ENCODE data around the gene C19orf85.
A peak's percentile ranks its signal among the peaks of the same experiment; 100 is the strongest.

Gene C19orf85

DNA sequence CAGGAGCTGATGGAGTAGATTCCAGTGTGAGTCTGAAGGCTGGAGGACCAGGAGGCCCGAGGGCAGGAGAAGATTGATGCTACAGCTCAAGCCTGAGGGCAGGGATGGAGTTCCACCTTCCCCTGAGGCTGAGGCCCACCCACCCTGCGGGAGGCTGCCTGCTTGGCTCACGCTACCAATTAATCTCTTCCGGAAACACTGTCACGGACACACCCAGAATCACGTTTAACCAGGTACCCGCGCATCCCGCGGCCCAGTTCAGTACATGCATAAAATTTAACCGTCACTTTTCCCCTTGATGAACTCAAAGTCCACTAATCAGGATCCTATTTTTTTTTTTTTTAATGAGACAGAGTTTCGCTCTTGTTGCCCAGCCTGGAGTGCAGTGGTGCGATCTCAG, 6.7 kb upstream of the C19orf85 start (continued):
- no peak for TF ChIP-seq PRDM2 (tag by site-specific recombination; IDR thresholded peaks at IDR 0.05; ENCODE audit: borderline replicate concordance)
- TF ChIP-seq ZNF585B (tag by site-specific recombination; IDR thresholded peaks at IDR 0.05) = no peak
- TF ChIP-seq ZNF366 (tag by site-specific recombination; conservative IDR thresholded peaks at IDR 0.05) = no peak
- TF ChIP-seq OSR2 (tag by site-specific recombination; IDR thresholded peaks at IDR 0.05) = no peak
- TF ChIP-seq, protein P1, sequence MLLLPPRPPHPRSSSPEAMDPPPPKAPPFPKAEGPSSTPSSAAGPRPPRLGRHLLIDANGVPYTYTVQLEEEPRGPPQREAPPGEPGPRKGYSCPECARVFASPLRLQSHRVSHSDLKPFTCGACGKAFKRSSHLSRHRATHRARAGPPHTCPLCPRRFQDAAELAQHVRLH (tag by site-specific recombination; IDR thresholded peaks at IDR 0.05) = no peak
- no peak for TF ChIP-seq ZBTB21 (tag by site-specific recombination; IDR thresholded peaks at IDR 0.05)
- no peak for TF ChIP-seq TRIM28 (IDR thresholded peaks at IDR 0.05; ENCODE audit: borderline replicate concordance, low read length)

DNA sequence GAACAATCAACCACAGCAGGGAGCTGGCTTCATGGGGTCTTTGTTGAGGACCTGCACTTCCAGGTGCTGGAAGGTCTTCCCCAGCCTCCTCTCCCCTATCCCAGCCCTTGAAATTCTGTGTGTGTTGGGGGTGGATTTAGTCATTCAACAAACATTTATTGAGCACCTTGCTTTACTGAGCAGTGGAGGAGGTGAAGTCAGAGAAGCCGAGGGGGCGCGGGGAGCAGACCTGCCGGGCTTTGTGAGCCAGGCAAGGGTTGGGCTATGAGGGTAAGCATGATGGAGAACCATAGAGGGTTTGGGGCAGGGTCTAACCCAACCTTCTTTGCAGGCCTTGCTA, 3.5 kb upstream of the C19orf85 start:
- Histone ChIP-seq H3K36me3 (ENCODE audit: control insufficient read depth in 2 of 2, insufficient read depth in 1 of 2, low read length in 2 of 2) (no peaks in the 10 kb centered on the region), H3K27ac (ENCODE audit: extremely low read depth, low read depth, low read length) (no peak overlapping the region), H3K9me3 (ENCODE audit: control insufficient read depth, insufficient read depth, low read depth, low read length) (no peaks in the 10 kb centered on the region), H3K4me1 (ENCODE audit: control insufficient read depth, insufficient read depth, low read length) (no peaks in the 10 kb centered on the region), H3K4me3 (ENCODE audit: low read depth, low read length) (no peak overlapping the region)
- ChIA-PET POLR2A (interaction anchor here (0.8 to 2.1 kb wide), 4 partner anchors 8 to 60 kb away, joined by 3 to 5 read pairs (median 4); partner anchors contain the start of genes UBE2S and ZNF628), CTCF (interaction anchor here (0.5 to 5.1 kb wide), 52 partner anchors 9 to 486 kb away, joined by 3 to 152 read pairs (median 6); partner anchors contain the start of genes NAT14, U2AF2, ZNF524 and ZNF628)
- TF ChIP-seq ZNF629 (tag by site-specific recombination; IDR thresholded peaks at IDR 0.05) (0 out of 2 replicates have a peak, but pooled peaks have one; percentile 13), ZNF837 (tag by site-specific recombination; IDR thresholded peaks at IDR 0.05) (no peak), ZBTB44 (tag by site-specific recombination; IDR thresholded peaks at IDR 0.05) (no peak), ZNF335 (tag by site-specific recombination; conservative IDR thresholded peaks at IDR 0.05) (peak; percentile 58), ZNF157 (tag by site-specific recombination; IDR thresholded peaks at IDR 0.05) (no peak), KLF10 (tag by site-specific recombination; IDR thresholded peaks at IDR 0.05) (no peak), ZNF785 (tag by site-specific recombination; IDR thresholded peaks at IDR 0.05) (no peak), ZNF223 (tag by site-specific recombination; IDR thresholded peaks at IDR 0.05) (no peak), ZNF404 (tag by site-specific recombination; IDR thresholded peaks at IDR 0.05) (no peak), ZNF621 (tag by site-specific recombination; IDR thresholded peaks at IDR 0.05) (no peak), MEIS1 (CRISPR knock-in tag; IDR thresholded peaks at IDR 0.05; ENCODE audit: borderline replicate concordance) (no peak), ZNF248 (tag by site-specific recombination; IDR thresholded peaks at IDR 0.05) (no peak), ZNF514 (tag by site-specific recombination; IDR thresholded peaks at IDR 0.05) (no peak), ZNF114 (tag by site-specific recombination; IDR thresholded peaks at IDR 0.05) (no peak), ZNF350 (tag by site-specific recombination; IDR thresholded peaks at IDR 0.05) (no peak), KLF1 (tag by site-specific recombination; IDR thresholded peaks at IDR 0.05) (no peak), ZNF701 (tag by site-specific recombination; IDR thresholded peaks at IDR 0.05) (no peak), ZBTB7A (tag by site-specific recombination; IDR thresholded peaks at IDR 0.05; ENCODE audit: low read depth) (no peak), ZNF354C (tag by site-specific recombination; IDR thresholded peaks at IDR 0.05; ENCODE audit: borderline replicate concordance, low read depth) (no peak), ZBTB10 (tag by site-specific recombination; IDR thresholded peaks at IDR 0.05) (peak; percentile 71; the same call in 1 of the 2 replicates)
- TF ChIP-seq, protein P2, sequence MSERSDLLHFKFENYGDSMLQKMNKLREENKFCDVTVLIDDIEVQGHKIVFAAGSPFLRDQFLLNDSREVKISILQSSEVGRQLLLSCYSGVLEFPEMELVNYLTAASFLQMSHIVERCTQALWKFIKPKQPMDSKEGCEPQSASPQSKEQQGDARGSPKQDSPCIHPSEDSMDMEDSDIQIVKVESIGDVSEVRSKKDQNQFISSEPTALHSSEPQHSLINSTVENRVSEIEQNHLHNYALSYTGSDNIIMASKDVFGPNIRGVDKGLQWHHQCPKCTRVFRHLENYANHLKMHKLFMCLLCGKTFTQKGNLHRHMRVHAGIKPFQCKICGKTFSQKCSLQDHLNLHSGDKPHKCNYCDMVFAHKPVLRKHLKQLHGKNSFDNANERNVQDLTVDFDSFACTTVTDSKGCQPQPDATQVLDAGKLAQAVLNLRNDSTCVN (tag by site-specific recombination; optimal IDR thresholded peaks at IDR 0.05) = no peak
